HG03064 (cell line): ENCODE data around the gene RBM5.

Source experiments
- ATAC-seq: cut with Tn5 transposase; IDR thresholded peaks from one replicate; pipeline ENCODE4 v1.9.1; 2021; ENCODE audit warnings: low read depth; ENCODE audit not compliant: unreplicated experiment

Gene RBM5

DNA sequence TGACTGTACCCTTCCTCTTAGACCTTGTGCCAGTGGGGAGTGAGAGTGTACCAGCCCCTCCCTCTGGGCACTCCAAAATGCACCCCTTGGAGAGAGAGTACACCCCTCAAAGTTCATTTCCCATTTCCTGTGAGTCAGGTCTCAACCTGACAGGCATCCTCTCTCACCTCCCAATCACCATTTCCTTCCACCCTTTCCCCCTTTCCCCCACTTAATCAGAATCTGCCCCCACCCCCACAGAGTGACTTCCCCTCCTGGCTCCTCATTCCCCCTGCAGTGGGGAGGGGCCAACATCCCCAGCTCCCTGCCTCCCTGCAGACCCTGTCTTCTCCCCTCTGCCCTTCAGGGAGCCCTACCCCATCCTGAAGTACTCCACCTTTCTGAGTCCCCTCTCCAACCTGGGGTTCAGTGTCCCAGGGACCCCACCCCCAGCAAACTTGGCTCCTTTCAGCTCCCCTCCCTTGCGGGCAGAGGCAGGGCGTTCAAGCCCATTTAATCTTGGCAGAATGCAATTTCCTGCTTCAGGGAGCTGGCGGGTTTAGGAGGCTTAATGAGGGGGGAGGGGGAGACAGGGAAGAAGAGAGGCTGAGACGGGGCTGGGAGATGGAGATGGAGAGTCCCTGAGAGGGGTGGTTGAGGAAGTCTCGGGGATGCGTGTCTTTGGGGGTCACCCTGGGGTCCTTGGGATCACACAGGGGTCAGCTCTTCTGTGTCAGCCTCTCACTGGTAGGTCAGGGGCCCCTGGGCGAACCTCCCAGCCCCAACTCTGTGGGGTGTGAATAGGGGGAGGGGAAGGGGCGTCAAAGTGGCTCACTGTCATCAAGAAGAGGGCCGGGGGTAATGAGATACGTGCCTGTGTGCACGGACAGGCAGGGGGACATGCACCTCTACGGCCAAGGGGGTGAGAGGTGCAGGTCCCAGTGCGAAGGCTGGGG is 49.8 kb downstream of the RBM5 start:
- ATAC-seq, result no peak

DNA sequence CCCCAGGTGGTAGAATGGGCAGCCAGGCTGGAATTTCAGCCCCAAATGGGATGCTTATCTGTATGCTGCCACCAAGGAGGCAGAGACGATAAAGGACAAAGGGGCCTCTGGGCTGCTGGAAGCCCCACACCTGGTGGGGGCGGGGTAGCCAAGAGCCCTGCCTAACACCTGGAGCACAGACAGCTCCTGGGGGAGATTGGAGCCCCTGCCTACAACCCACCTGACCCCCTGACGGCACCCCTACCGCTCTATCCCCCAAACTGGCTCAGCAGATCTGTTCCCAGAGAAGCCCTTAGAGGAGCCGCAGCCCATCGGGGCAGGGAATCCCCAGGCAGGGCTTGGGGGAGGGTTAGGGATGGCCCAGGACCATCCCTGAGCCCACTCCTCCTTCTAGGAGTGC is 50.6 kb downstream of the RBM5 start:
- ATAC-seq, result no peak

DNA sequence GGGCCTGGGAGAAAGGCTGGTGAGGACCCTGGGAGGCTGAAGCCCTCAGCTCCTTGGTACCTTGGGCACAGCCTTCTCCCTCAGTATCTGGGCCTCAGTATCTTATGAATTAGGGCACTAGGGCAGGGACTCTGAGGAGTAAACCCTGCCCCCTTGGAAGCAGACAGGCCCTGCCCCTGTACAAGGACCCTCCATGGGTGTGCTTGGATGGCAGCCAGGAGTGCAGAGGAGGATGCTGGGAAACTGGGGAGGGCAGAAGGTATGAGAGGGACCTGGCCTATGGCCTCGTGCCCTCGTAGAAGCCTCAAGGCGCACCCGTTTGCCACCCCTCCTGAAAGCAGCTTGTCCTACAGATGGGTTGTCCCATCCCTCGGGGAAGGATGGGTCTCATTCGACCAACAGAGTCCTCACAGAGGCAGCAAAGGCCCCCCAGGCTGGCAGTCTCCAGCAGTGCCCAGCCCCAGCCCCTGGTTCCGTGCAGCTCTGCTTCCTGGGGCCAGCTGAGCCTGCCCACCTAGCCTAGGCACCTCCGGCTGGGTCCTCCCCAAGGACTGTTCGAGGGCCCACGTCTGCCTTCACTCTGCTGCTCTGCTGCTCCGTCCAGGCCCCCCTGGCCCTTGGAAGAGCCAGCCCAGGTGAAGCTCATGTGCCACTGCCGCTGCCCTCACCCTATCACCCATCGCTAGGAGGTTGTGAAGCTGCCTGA is 51.2 kb downstream of the RBM5 start:
- no peak for ATAC-seq

DNA sequence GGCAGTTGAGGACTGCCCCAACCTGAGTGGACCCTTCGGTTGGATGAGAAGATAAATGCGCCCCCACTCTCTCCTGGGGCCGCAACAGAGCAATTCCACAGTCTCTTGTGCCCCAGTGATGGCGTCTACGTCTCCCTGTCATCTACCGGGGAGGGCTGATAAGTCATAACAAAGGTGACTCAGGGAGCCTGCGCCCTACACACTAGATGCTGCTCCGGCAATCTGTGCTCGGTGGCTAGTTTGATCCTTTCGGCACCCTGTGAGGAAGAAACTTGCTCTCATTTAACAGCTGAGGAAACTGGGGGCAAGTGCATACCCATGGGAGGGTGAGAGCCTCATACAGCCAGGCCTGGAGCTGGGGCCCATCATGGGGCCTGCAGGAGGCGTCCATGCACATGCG is 52.3 kb downstream of the RBM5 start:
- ATAC-seq, result no peak

DNA sequence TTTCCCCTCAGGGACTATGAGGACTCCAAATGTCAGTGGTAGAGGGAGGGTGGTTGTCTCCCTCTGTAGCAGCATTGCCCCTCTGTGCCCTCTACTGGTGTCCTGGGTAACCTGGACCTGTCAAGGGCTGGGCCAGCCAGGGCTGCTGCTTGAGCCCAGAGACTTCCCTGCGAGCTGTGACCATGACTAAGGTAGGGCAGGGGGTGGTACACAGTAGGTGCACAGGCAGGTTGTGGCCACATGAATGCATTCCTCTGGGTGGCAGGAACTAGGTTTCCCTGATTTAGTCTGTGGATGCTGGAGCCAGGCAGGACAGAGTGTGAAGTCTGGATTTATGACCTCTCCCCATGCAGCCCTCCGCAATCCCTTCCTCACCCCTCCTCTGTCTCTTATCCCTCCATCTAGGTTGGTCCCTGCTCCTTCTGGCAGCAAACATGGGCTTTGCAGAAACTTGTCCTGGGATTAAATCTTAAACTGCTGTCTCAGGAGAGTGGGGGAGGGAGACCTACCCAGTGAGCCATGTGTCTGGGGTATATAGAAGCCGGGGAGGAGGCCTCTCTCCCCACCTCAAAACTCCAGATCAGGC is 57.7 kb downstream of the RBM5 start:
- no peak for ATAC-seq

DNA sequence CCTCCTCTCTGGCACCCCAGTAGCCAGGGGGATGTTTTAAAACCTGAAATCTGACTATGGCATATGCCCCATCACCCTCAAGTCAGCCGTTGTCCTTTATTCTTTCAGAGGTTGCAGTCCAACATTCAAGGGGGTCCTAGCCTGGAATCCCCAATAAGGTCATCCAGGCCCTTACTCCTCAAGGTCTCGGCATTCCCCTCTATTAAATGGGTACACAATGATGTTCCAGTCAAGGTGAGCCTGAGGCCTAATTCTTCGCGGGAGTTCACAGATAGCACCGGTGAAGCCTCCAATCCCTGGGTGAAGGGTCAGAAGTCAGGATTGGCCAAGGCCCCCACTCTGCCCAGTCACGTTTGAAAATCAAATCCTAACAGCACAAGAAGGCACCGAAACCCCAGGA is 58.3 kb downstream of the RBM5 start:
- ATAC-seq, result no peak

DNA sequence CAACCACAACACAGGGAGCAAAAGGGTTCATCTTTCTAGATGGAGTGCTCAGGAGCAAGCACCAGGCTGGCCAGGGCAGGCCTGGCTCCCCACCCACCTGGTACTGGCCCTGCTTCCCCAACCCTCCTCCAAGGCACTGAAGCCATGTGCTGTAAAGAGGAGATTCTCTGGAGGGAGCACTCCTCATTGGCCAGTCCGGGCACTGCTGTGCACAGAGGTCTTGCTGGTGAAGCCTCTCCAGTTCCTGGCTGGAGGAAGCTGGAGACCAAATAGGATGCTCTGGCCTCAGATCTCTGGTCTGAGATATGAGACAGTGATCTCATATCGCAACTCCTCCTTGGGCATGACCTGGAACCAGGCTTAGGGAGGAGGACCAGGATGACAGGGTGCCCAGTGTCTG is 58.7 kb downstream of the RBM5 start:
- ATAC-seq, result no peak

DNA sequence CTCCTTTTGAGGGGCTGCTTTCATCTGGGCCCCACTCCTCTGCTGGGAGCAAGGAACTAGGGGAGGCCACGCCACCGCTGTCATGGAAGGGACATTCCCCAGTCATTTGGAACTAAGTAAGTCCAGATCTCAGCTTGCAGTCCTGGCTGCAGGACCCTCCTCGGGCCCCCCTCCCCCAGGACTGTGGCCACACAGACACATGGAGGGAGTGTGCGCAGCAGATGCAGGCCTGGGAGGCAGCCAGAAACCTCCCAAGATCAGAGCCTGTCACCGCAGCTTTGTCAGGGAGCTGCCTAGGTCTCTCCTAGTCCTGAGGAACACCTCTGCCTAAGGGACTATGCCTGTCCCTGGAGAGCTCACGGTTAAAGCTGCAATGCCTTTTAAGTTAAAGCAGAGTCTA is 59.1 kb downstream of the RBM5 start:
- ATAC-seq, result no peak

DNA sequence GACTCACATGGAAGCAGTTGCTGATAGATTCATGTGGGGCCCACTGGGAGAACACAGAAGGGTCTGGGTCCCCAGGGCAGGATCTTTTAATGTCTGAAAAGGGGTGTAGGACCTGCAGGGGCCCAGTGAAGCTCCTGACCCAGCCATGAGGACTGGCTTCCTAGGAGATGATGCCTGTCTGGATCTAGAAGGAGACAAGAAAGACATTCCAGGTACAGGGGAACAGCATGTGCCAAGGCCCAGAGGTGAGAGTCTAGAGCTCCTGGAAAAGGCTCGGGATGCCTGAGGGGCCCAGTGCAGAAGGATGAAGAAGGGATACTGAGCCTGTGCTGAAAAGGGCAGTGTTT is 61.7 kb downstream of the RBM5 start:
- ATAC-seq, result no peak

DNA sequence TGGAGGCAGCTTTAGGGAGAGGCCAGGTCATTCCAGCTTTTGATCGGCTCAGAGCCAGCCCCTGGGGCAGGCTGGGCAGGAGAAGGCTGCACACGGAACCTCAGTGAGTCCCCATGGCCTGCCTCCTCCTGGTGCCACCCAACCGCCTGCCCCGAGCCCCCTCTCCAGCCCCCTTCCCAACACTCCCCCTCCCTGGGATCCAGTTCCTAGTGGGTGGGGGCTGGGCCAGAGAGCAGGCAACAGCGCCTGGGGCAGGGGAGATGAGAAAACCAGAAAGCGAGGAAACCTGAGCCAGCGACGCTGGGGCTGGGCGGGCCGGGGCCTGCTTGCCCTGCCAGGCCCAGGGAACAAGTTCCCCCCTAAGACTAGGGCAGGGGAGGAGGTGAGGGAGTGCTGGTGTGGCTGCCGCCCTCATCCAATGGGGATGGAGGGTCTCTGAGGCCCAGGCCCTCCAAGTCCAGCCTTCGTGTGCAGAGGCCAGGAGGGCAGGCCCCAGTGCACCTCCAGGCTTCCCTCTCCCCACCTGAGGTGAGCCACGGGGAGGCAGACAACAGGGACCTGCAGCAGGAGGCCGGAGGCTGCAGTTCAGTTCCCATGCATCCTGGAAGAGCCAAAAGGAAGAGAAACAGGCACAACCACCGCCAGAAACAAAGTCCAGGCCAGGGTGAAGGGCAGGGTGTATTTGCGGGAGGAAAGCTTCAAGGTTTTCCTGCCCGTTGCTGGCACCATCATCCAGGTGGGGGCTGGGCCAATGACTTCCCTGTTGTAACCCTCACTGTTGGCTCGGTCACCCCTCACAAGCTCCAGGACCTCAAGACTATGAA is 62.4 kb downstream of the RBM5 start:
- ATAC-seq, result no peak

DNA sequence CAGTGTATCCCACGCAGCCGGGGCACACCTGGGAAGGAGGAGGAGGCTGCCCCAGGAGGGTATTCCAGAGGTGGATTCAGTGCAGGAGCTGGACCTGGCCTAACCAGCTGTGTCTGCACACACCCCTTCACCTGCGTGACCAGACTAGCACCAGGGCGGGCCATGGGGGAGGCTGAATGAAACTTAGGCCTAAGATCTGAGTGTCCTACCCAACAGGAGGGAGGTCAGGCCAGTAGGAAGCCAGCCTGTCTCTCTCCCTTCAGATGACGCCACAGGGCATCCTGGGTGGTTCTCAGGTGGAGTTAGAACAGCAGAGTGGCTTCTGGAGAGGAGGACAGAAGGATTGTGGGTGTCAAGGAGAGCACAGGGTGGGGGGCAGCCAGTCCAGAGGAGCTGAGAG is 63.0 kb downstream of the RBM5 start:
- no peak for ATAC-seq

DNA sequence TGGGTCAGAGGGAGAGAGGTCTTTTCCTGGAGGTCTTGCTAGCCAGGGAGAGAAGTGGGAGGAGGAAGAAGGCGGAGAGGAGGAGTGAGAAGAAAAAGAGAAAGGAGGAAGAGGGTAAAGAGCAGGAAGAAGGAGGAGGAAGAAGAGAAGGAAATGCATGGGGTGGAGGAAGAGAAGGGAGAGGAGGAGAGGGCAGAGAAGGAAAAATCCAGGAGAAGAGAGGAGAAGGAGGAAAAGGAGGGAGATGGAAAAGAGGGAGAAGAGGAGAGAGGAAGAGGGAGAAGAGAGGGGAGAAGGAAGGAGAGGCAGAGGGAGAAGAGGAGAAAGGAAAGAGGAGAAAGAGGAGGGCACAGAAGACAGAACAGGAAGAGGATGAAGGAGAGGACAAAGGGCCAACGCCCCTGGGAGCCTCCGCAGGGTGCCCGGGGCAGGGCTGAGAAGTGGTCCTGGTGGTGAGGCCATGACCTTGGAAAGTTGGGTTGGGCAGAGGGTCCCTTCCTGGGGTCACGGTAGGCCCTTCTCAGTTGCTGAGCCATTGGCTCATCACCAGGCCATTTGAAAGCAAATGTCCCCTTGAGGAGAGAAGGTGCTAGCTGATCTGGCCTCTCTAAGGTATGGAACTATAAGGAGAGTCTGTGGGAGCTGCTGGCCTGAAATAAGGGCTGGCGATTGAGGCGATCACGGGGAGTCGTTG is 65.2 kb downstream of the RBM5 start:
- no peak for ATAC-seq

DNA sequence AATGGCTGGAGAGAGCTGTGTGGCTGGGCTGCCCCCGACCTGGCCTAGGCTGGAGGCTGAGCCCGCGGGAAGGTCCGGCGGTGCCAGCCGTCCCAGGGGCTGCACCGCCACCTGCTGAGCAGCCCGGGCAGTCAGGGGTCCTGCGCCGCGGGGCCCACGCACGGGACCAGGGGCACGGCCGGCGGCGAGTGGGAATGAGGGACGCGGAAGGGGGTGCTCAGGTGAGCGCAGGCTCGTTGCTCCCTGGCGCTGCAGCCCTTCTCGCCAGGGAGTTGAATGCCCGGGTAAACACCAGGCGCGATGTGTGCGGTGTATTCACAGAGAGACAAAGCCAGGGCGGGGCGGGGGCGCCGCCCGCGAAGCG is 65.7 kb downstream of the RBM5 start:
- ATAC-seq, result peak; percentile 27

DNA sequence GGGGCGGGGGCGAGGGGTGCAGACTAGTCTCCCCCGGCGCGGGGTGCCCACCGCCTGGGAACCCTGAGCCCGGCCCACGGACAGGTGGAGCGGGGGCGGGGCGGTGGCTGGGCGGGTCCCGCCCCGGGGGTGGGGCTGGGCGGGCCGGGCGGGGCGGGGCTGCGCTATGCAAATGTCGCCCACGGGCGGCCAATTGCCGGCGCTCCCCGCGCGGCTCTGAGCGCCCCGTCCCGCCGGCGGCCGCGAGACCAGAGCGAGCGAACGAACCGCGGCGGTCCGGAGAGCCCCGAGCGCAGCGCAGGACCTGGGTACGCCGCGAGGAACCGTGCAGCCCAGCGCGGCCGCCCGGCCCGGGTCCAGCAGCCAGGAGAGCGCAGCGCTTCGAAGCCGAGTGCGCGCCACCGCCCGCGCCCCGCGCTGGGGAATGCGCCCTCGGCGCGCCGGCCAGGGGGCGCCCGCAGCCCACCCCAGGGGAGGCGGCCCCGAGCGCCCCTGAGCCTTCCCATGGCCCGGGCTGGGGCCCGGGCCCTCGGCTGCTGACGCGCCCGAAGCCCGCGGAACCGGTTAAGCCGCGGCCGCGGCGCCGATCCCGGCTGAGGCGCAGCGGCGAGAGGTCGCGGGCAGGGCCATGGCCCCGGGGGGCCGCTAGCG is 66.2 kb downstream of the RBM5 start, which contains the start of gene SEMA3F:
SEMA3F (plus strand) TSS at position 485 of the 651 bp plus-strand sequence. CDS start 4,299 bp downstream, outside the sequence.
- peak; percentile 55 for ATAC-seq

DNA sequence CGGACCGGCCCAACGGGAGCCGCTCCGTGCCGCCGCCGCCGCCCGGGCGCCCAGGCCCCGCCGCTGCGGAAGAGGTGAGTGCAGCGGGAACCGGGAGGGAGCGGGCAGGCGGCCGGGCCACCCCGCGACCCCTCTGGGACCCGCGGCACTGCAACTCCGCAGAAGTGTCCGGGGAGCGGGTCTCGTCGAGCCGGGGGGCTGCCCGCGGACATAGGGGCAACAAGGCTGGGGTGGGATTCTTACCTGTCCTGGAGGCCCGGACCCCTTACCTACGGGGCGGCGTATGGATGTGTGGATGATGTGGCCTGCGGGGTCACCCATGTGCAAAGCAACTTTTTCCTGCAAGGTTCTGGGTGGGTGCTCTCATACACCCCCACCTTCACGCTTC is 66.8 kb downstream of the RBM5 start:
- ATAC-seq, result no peak

DNA sequence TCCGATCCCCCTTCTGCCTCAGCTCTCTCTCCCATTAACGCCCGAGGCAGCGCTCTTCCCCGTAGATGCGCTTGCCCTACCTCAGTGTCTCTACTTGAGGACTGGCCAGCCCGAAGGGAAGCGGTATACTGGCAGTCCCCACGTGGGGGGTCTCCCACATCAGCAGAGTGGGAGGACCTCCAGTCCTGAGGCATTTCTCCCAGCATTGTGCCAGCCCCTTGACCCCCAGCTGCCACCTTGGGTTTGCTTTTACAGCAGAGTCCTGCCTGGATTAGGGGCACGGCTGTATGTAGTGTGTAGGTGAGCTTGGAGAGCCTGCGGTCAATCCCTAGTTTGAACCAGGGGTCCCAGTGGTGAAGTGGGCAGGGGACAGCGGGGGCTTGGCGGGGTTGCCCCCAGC is 67.2 kb downstream of the RBM5 start:
- no peak for ATAC-seq

DNA sequence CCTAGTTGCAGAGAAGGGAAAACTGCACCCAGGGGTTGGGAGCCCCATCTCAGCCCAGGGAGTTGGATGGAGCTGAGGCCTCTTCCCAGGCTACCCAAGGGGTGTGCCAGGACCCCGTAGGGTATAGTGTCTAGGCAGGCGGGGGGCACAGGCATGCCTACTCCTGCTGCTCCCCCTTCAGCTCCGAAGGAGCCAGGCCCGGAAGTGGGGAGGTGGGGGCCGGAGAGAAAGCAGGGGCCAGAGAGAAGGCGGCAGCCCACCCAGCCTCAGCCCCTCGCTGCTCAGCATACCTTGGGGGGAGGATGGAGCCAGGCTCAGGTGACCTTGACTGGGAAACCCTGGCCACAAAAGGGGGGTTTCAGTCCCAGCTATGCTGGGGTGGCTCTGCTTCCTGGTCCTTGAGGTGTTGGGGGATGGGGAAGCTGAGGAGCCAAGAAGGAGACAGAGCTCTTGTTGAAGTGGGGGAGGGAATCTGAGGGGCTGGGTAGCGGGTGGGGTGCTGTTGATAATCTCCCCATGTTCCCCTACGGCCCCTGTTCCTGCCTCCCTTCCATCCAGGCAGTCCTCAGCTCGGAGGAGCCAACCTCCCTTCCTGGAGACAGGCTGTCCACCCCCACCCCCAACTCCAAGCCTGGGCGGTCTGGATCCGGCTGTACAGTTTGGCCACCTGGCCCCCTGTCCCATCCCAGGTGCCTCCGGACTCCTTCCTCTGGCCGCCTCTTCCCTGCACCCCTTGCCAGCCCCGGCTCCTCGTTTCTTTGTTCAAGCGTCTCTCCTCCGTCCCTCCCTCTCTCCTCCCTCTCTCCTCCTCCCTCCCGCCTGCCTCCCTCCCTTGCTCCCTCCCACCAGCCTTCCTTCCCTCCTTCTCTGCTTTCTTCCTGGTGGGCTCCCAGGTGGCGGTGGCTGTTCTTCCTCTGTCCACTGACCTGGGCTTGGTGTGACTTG is 68.1 kb downstream of the RBM5 start:
- no peak for ATAC-seq

DNA sequence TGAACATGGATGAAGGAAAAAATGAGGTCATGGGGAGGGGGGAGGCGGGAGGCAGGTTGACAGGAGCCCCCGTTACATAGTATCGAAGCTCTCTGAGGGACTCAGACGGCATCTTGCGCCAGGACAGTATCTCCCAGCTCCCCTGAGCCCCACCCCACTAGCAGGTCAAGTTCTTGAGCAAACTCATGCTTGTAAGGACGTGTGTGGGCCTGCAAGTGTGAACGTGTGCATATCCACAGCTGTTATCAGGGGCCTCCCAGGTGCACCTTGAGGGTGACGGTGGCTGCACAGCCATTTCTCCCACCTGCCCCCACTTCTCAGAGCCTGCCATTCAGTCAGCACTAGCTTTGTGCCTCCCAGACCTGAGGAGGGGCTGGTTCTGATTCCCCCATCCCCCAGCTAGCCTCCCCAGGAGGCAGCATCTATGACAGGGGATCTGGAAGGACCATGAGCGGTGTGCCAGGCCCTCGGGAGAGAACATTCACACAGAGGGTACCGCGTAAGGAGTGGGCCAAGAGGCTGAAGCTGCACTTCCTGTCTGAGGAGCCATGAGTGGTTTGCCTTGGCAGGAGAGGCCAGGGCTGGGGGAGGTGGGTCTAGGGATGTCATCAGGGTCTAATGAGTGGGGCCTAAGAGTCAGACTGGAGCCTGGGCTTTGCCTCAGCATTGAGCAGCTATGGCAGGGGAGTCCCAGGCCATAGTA is 69.3 kb downstream of the RBM5 start:
- ATAC-seq, result no peak
